K562 (cell line): Measurements from ENCODE around the gene RBPMS2. TPM values are rescaled to one million over a fixed set of nuclear protein-coding genes. Genes with fewer than 3 reads are reported as not detected.

Source experiments
- CUX1 ChIP-seq: fragments of 200-800 bp; sonication (Bioruptor generic); IDR thresholded peaks from 2 replicates; pipeline ENCODE4 v1.6.1; 2016; ENCODE audit warnings: missing genetic modification characterization, missing compliant biosample characterization
- DPF2 ChIP-seq: fragments of 450-650 bp; IDR thresholded peaks from 2 replicates; pipeline ENCODE4 v1.6.1; 2016
- E2F3 ChIP-seq: fragments of 250-450 bp; sonication (Bioruptor Pico); IDR thresholded peaks from 2 replicates; pipeline ENCODE4 v1.4.0; 2020; ENCODE audit warnings: mild to moderate bottlenecking
- E2F6 ChIP-seq, 2 experiments: IDR thresholded peaks; 2 replicates each; pipeline ENCODE4 v1.6.1; 2011; ENCODE audit warnings: borderline replicate concordance in 1 of 2, control low read depth in 1 of 2, low read depth in 1 of 2, low read length in 1 of 2, mild to moderate bottlenecking in 1 of 2, mixed read lengths in 1 of 2, moderate library complexity in 1 of 2; ENCODE audit not compliant: insufficient read depth in 1 of 2, insufficient read length in 1 of 2, poor library complexity in 1 of 2, severe bottlenecking in 1 of 2; ENCODE audit errors: extremely low read depth in 1 of 2
- IFI16 ChIP-seq: fragments of 250-450 bp; sonication (Bioruptor Pico); IDR thresholded peaks from 2 replicates; pipeline ENCODE4 v2.1.2; 2022; ENCODE audit warnings: mild to moderate bottlenecking, inconsistent platforms
- KAT2B ChIP-seq: IDR thresholded peaks from one replicate; pipeline ENCODE4 v1.6.1; 2012; ENCODE audit warnings: low read depth, mild to moderate bottlenecking, control low read depth, inconsistent platforms, low read length, moderate library complexity
- KLF10 ChIP-seq: fragments of 250-450 bp; sonication (Bioruptor Pico); IDR thresholded peaks from 2 replicates; pipeline ENCODE4 v1.6.1; 2021; ENCODE audit warnings: matching md5 sums
- LCOR ChIP-seq: sonication (generic); formaldehyde crosslinking; IDR thresholded peaks from 2 replicates; pipeline ENCODE4 v1.8.0; 2022; ENCODE audit warnings: mild to moderate bottlenecking, missing genetic modification reagents
- LEF1 ChIP-seq: fragments of 450-650 bp; IDR thresholded peaks from 2 replicates; pipeline ENCODE4 v1.6.1; 2016; ENCODE audit warnings: mild to moderate bottlenecking
- MCM7 ChIP-seq, 2 experiments: fragments of 450-650 bp; IDR thresholded peaks; 2 replicates each; pipeline ENCODE4 v1.6.1; 2016 to 2018
- PTTG1 ChIP-seq: fragments of 450-650 bp; IDR thresholded peaks from 2 replicates; pipeline ENCODE4 v1.6.1; 2016; ENCODE audit warnings: low read depth, mild to moderate bottlenecking, missing genetic modification characterization, missing compliant biosample characterization
- SNRNP70 ChIP-seq: fragments of 200-400 bp; formaldehyde crosslinking; optimal IDR thresholded peaks from 2 replicates; pipeline ENCODE3; 2017; ENCODE audit warnings: low read depth, low read length
- SP1 ChIP-seq: sonication (generic); formaldehyde crosslinking; IDR thresholded peaks from 2 replicates; pipeline ENCODE4 v1.8.1; 2022; ENCODE audit warnings: mild to moderate bottlenecking, missing genetic modification reagents
- VEZF1 ChIP-seq: fragments of 200-800 bp; sonication (Bioruptor generic); IDR thresholded peaks from 2 replicates; pipeline ENCODE4 v1.6.1; 2017; ENCODE audit warnings: missing genetic modification characterization, missing compliant biosample characterization
- ZNF133 ChIP-seq: fragments of 250-450 bp; sonication (Bioruptor Pico); IDR thresholded peaks from 2 replicates; pipeline ENCODE4 v1.4.0; 2020; ENCODE audit warnings: mild to moderate bottlenecking
- ZNF57 ChIP-seq: fragments of 450-650 bp; formaldehyde crosslinking; IDR thresholded peaks from 2 replicates; pipeline ENCODE4 v1.4.0; 2020; ENCODE audit warnings: mild to moderate bottlenecking, moderate library complexity
- polyA plus RNA-seq, 8 experiments: library from polyadenylated mRNA; depleted of rRNA in 4 of 8; stranded (reverse) in 5 of 8; unstranded in 3 of 8; fragments of >200 nt; fragmentation: Nextera tagmentation in 2 of 8; fragmentation: Illumina TruSeq in 1 of 8; extraction: Ambion mirVana in 2 of 8; extraction: Trizol in 1 of 8; gene quantifications; 2 replicates each; pipeline versions ENCODE4 v1.2.1 to v1.2.3, GENCODE V29; 2011 to 2014; ENCODE audit warnings: inconsistent platforms in 1 of 8, missing spikeins in 1 of 8
- total RNA-seq, 7 experiments: library from RNA; depleted of rRNA in 6 of 7; stranded (reverse); fragments of >200 nt in 6 of 7; fragmentation: Illumina TruSeq in 2 of 7; extraction: Trizol in 2 of 7; gene quantifications; 2 replicates each; pipeline versions ENCODE4 v1.2.1 to v1.2.3, GENCODE V29; 2011 to 2021; ENCODE audit warnings: low replicate concordance in 1 of 7
- TF ChIP-seq, protein P1 (sequence below): fragments of 450-650 bp; formaldehyde crosslinking; conservative IDR thresholded peaks from 2 replicates; pipeline ENCODE4 v1.4.0; 2022; ENCODE audit warnings: mild to moderate bottlenecking, missing genetic modification characterization
- TF ChIP-seq, protein P2 (sequence below): IDR thresholded peaks from 3 replicates; pipeline ENCODE4 v1.6.1; 2011; ENCODE audit warnings: borderline replicate concordance, mild to moderate bottlenecking; ENCODE audit not compliant: insufficient read length, insufficient read depth

The RBPMS2 gene
- total and polyA plus RNA-seq, 9 of the 15 experiments (the other 6 are each of a cell fraction or from before 2014, with no cell fraction given): 0.11 to 2.6 (median 0.37) TPM; not detected in 1

- TF ChIP-seq CUX1: no peak
- TF ChIP-seq ZNF133 (CRISPR knock-in tag): no peak
- no peak for TF ChIP-seq SP1 (CRISPR knock-in tag)
- TF ChIP-seq PTTG1: no peak
- no peak for TF ChIP-seq VEZF1
- no peak for TF ChIP-seq LEF1
- TF ChIP-seq, protein P1, sequence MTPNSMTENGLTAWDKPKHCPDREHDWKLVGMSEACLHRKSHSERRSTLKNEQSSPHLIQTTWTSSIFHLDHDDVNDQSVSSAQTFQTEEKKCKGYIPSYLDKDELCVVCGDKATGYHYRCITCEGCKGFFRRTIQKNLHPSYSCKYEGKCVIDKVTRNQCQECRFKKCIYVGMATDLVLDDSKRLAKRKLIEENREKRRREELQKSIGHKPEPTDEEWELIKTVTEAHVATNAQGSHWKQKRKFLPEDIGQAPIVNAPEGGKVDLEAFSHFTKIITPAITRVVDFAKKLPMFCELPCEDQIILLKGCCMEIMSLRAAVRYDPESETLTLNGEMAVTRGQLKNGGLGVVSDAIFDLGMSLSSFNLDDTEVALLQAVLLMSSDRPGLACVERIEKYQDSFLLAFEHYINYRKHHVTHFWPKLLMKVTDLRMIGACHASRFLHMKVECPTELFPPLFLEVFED (CRISPR knock-in tag): no peak
- TF ChIP-seq, protein P2, sequence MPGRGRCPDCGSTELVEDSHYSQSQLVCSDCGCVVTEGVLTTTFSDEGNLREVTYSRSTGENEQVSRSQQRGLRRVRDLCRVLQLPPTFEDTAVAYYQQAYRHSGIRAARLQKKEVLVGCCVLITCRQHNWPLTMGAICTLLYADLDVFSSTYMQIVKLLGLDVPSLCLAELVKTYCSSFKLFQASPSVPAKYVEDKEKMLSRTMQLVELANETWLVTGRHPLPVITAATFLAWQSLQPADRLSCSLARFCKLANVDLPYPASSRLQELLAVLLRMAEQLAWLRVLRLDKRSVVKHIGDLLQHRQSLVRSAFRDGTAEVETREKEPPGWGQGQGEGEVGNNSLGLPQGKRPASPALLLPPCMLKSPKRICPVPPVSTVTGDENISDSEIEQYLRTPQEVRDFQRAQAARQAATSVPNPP: no peak
- no peak for TF ChIP-seq DPF2
- no peak for TF ChIP-seq IFI16
- no peak for TF ChIP-seq KLF10
- TF ChIP-seq LCOR: no peak
- TF ChIP-seq KAT2B: no peak
- TF ChIP-seq SNRNP70: no peak
- no peak for TF ChIP-seq E2F3
- no peak for TF ChIP-seq MCM7 (IDR thresholded peaks at IDR 0.05)
- no peak for TF ChIP-seq E2F6 (IDR thresholded peaks at IDR 0.05; ENCODE audit: borderline replicate concordance in 1 of 2, extremely low read depth in 1 of 2, insufficient read depth in 1 of 2, insufficient read length in 1 of 2, low read depth in 1 of 2, low read length in 1 of 2, poor library complexity in 1 of 2, severe bottlenecking in 1 of 2)
- TF ChIP-seq ZNF57: no peak
These were observed 44.2 kb downstream of the RBPMS2 start (continued) for GRCh38 chr15:64731012-64731804.
